Keratinocyte (primary cell): ENCODE results near the gene ROR1. TPM values are rescaled to one million over a fixed set of nuclear protein-coding genes. Genes with fewer than 3 reads are reported as not detected.

Source experiments
- DNase-seq: peaks from one replicate; pipeline ENCODE4 v3.0.0-alpha.2; 2011; ENCODE audit warnings: low read depth, missing footprints, low spot score
- FAIRE-seq: peaks from 2 replicates; lab custom pipeline; 2011; peaks lifted over from hg19 to GRCh38; lab: Jason Lieb, UNC
- H2AFZ ChIP-seq: 2 replicates; pipeline ENCODE4 v1.6.0; 2012; ENCODE audit warnings: low read length, control low read depth, inconsistent platforms; ENCODE audit not compliant: control insufficient read depth
- H3K27ac ChIP-seq: 2 replicates; pipeline ENCODE4 v1.5.1; 2011; ENCODE audit warnings: low read length; ENCODE audit not compliant: control insufficient read depth, insufficient read depth
- H3K27me3 ChIP-seq: 3 replicates; pipeline ENCODE4 v1.6.0; 2011; ENCODE audit warnings: low read length; ENCODE audit not compliant: control insufficient read depth, insufficient read depth; ENCODE audit errors: extremely low read depth
- H3K36me3 ChIP-seq, 2 experiments: 2 replicates in 1 of 2; 3 replicates in 1 of 2; pipeline ENCODE4 v1.5.1; 2011; ENCODE audit warnings: low read length in 2 of 2, mild to moderate bottlenecking in 1 of 2; ENCODE audit not compliant: control insufficient read depth in 2 of 2, insufficient read depth in 2 of 2; ENCODE audit errors: extremely low read depth in 1 of 2
- H3K4me1 ChIP-seq: 3 replicates; pipeline ENCODE4 v1.5.1; 2011; ENCODE audit warnings: low read length; ENCODE audit not compliant: control insufficient read depth, insufficient read depth; ENCODE audit errors: extremely low read depth
- H3K4me2 ChIP-seq: 3 replicates; pipeline ENCODE4 v1.6.0; 2011; ENCODE audit warnings: low read depth, low read length; ENCODE audit not compliant: control insufficient read depth, insufficient read depth; ENCODE audit errors: extremely low read depth
- H3K4me3 ChIP-seq, 3 experiments: fragments of 200-600 bp in 1 of 3; sonication (generic) in 1 of 3; 2 replicates in 2 of 3; 3 replicates in 1 of 3; pipeline ENCODE4 v1.5.1; 2011 to 2016; ENCODE audit warnings: low read length in 3 of 3, mild to moderate bottlenecking in 3 of 3, control low read depth in 2 of 3, inconsistent platforms in 1 of 3, low read depth in 1 of 3, mixed read lengths in 1 of 3, mixed run types in 1 of 3, moderate library complexity in 1 of 3; ENCODE audit not compliant: control insufficient read depth in 2 of 3, insufficient read depth in 2 of 3; ENCODE audit errors: extremely low read depth in 1 of 3
- H3K79me2 ChIP-seq: 2 replicates; pipeline ENCODE4 v1.6.0; 2012; ENCODE audit warnings: low read length; ENCODE audit not compliant: control insufficient read depth, insufficient read depth
- H3K9ac ChIP-seq: 3 replicates; pipeline ENCODE4 v1.6.0; 2011; ENCODE audit warnings: low read length; ENCODE audit not compliant: control insufficient read depth, insufficient read depth; ENCODE audit errors: extremely low read depth
- H3K9me1 ChIP-seq: 3 replicates; pipeline ENCODE4 v1.6.0; 2011; ENCODE audit warnings: low read length; ENCODE audit not compliant: control insufficient read depth, insufficient read depth; ENCODE audit errors: extremely low read depth
- H3K9me3 ChIP-seq: 2 replicates; pipeline ENCODE4 v1.5.1; 2012; ENCODE audit warnings: low read depth, low read length; ENCODE audit not compliant: control insufficient read depth
- H4K20me1 ChIP-seq: 3 replicates; pipeline ENCODE4 v1.6.0; 2011; ENCODE audit warnings: low read length; ENCODE audit not compliant: control insufficient read depth, insufficient read depth; ENCODE audit errors: extremely low read depth
- CTCF ChIP-seq, 3 experiments: IDR thresholded peaks in 1 of 3; conservative IDR thresholded peaks in 1 of 3; optimal IDR thresholded peaks in 1 of 3; 2 replicates in 2 of 3; 3 replicates in 1 of 3; pipeline versions ENCODE3 to v1.5.1; 2011; ENCODE audit warnings: low read length in 3 of 3, mild to moderate bottlenecking in 3 of 3, moderate library complexity in 2 of 3, control low read depth in 1 of 3, inconsistent platforms in 1 of 3; ENCODE audit not compliant: insufficient read depth in 2 of 3; ENCODE audit errors: extremely low read depth in 1 of 3
- EZH2 ChIP-seq: IDR thresholded peaks from one replicate; pipeline ENCODE4 v1.6.1; 2012; ENCODE audit warnings: inconsistent platforms, mild to moderate bottlenecking, low read length, moderate library complexity
- dilution Hi-C: fragments of 300-500 bp; cut with MboI; formaldehyde crosslinking; loops from one replicate; pipeline ENCODE4 v1.7.0; 2020; ENCODE audit warnings: low sequenced_read_pairs; ENCODE audit not compliant: extremely low pct_ligation_motif_present
- polyA plus RNA-seq, 5 experiments: library from polyadenylated mRNA; depleted of rRNA in 3 of 5; stranded (reverse) in 3 of 5; stranded (forward) in 1 of 5; unstranded in 1 of 5; fragments of >200 nt; gene quantifications; 1 replicate in 1 of 5; 2 replicates in 3 of 5; 3 replicates in 1 of 5; pipeline versions ENCODE4 v1.2.1 to v1.2.3, GENCODE V29; 2011 to 2012; ENCODE audit warnings: missing spikeins in 2 of 5, low read depth in 1 of 5, low replicate concordance in 1 of 5

The ROR1 gene
- polyA plus RNA-seq, 1 donor (not counting 4 experiments of a cell fraction or from before 2014, with no cell fraction given) = 9.2 TPM

GRCh38 chr1:64043976-64044375, 270.2 kb downstream of the ROR1 start:
- no peak overlapping the region for H3K27ac ChIP-seq
- no peak overlapping the region for H3K4me2 ChIP-seq
- dilution Hi-C loops = no loop called here
- H2AFZ ChIP-seq = no peak overlapping the region
- DNase-seq = no peak
- H3K79me2 ChIP-seq = no peaks in the 10 kb centered on the region
- no peaks in the 10 kb centered on the region for H3K27me3 ChIP-seq
- no peaks in the 10 kb centered on the region for H3K36me3 ChIP-seq
- TF ChIP-seq CTCF (optimal IDR thresholded peaks at IDR 0.05 in 1 of 3, IDR thresholded peaks at IDR 0.05 in 1 of 3, conservative IDR thresholded peaks at IDR 0.05 in 1 of 3; ENCODE audit: extremely low read depth in 1 of 3, insufficient read depth in 2 of 3, low read length in 3 of 3) = no peak
- TF ChIP-seq EZH2 = no peak
- H3K9me1 ChIP-seq = no peaks in the 10 kb centered on the region
- H3K4me3 ChIP-seq = no peak overlapping the region
- peaks cover 55% of the 10 kb centered on the region for H3K4me1 ChIP-seq
- H3K9me3 ChIP-seq = no peaks in the 10 kb centered on the region
- no peaks in the 10 kb centered on the region for H4K20me1 ChIP-seq
- H3K9ac ChIP-seq = no peak overlapping the region
- FAIRE-seq = peak; percentile 78

- dilution Hi-C loops = no loop called here
- Histone ChIP-seq H3K4me1 (peaks cover 33% of the 10 kb centered on the region), H3K27ac (no peak overlapping the region), H3K36me3 (no peaks in the 10 kb centered on the region), H3K79me2 (no peaks in the 10 kb centered on the region), H3K4me2 (no peak overlapping the region), H2AFZ (no peak overlapping the region), H4K20me1 (no peaks in the 10 kb centered on the region), H3K27me3 (no peaks in the 10 kb centered on the region), H3K9me3 (no peaks in the 10 kb centered on the region), H3K9ac (no peak overlapping the region), H3K4me3 (no peak overlapping the region), H3K9me1 (no peaks in the 10 kb centered on the region)
- TF ChIP-seq EZH2 = no peak
- no peak for TF ChIP-seq CTCF (optimal IDR thresholded peaks at IDR 0.05 in 1 of 3, IDR thresholded peaks at IDR 0.05 in 1 of 3, conservative IDR thresholded peaks at IDR 0.05 in 1 of 3; ENCODE audit: extremely low read depth in 1 of 3, insufficient read depth in 2 of 3, low read length in 3 of 3)
- FAIRE-seq (peak; percentile 66), DNase-seq (no peak)
These were observed 272.4 kb downstream of the ROR1 start for GRCh38 chr1:64046243-64046642.
